Hepatocyte (in vitro differentiated cells): Measurements from ENCODE around the gene SRC. TPM values are rescaled to one million over a fixed set of nuclear protein-coding genes. Genes with fewer than 3 reads are reported as not detected.

ENCODE experiments used
- DNase-seq: peaks from one replicate; pipeline ENCODE4 v3.0.0-alpha.2; 2016; ENCODE audit warnings: low spot score
- H2AFZ ChIP-seq: fragments of 200-600 bp; sonication (generic); 2 replicates; pipeline ENCODE4 v1.6.0; 2016; ENCODE audit warnings: antibody characterized with exemption, mild to moderate bottlenecking
- H3K27ac ChIP-seq: fragments of 200-600 bp; sonication (generic); 2 replicates; pipeline ENCODE4 v1.5.1; 2016; ENCODE audit warnings: mild to moderate bottlenecking
- H3K27me3 ChIP-seq: fragments of 200-600 bp; sonication (generic); 2 replicates; pipeline ENCODE4 v1.6.1; 2016
- H3K36me3 ChIP-seq: fragments of 200-600 bp; sonication (generic); replicated peaks from 2 replicates; pipeline ENCODE4 v1.5.1; 2016; ENCODE audit warnings: low read depth; ENCODE audit not compliant: insufficient read depth
- H3K4me1 ChIP-seq: fragments of 200-600 bp; sonication (generic); 2 replicates; pipeline ENCODE4 v1.5.1; 2016; ENCODE audit warnings: mild to moderate bottlenecking, moderate library complexity; ENCODE audit not compliant: insufficient read depth
- H3K4me2 ChIP-seq: fragments of 200-600 bp; sonication (generic); 2 replicates; pipeline ENCODE4 v1.6.0; 2016
- H3K4me3 ChIP-seq: fragments of 200-600 bp; sonication (generic); 2 replicates; pipeline ENCODE4 v1.5.1; 2016; ENCODE audit warnings: mild to moderate bottlenecking
- H3K79me2 ChIP-seq: fragments of 200-600 bp; sonication (generic); 2 replicates; pipeline ENCODE4 v1.6.0; 2017; ENCODE audit warnings: mild to moderate bottlenecking
- H3K9me2 ChIP-seq: fragments of 200-600 bp; sonication (generic); replicated peaks from 2 replicates; pipeline ENCODE4 v1.6.0; 2017; ENCODE audit warnings: mild to moderate bottlenecking; ENCODE audit not compliant: insufficient read depth
- H3K9me3 ChIP-seq: fragments of 200-600 bp; sonication (generic); 2 replicates; pipeline ENCODE4 v1.5.1; 2016; ENCODE audit warnings: low read depth, mild to moderate bottlenecking
- H4K20me1 ChIP-seq: fragments of 200-600 bp; sonication (generic); 2 replicates; pipeline ENCODE4 v1.6.0; 2016; ENCODE audit warnings: mild to moderate bottlenecking; ENCODE audit not compliant: insufficient read depth, poor library complexity, severe bottlenecking
- CTCF ChIP-seq: fragments of 200-600 bp; sonication (generic); IDR thresholded peaks from 2 replicates; pipeline ENCODE4 v1.5.1; 2016; ENCODE audit warnings: antibody characterized with exemption, mild to moderate bottlenecking; ENCODE audit not compliant: poor library complexity
- EZH2 ChIP-seq: fragments of 200-600 bp; sonication (generic); IDR thresholded peaks from 2 replicates; pipeline ENCODE4 v1.6.1; 2016; ENCODE audit warnings: antibody characterized with exemption, mild to moderate bottlenecking, borderline replicate concordance
- EZH2phosphoT487 ChIP-seq: fragments of 200-600 bp; sonication (generic); IDR thresholded peaks from one replicate; pipeline ENCODE4 v1.6.1; 2018; ENCODE audit warnings: antibody characterized with exemption, mild to moderate bottlenecking, low read depth, moderate library complexity; ENCODE audit not compliant: unreplicated experiment, severe bottlenecking
- WGBS: methylation state at CpG from one replicate; pipeline ENCODE4 v1.1.6; 2016; ENCODE audit warnings: low lambda C conversion rate; ENCODE audit errors: missing lambda C conversion rate; 5-methylcytosine and 5-hydroxymethylcytosine counted together
- polyA plus RNA-seq: library from polyadenylated mRNA; unstranded; fragments of >200 nt; fragmentation: Nextera tagmentation; extraction: Ambion mirVana; gene quantifications from 2 replicates; pipeline ENCODE4 v1.2.1, GENCODE V29; 2016
- total RNA-seq: library from RNA; depleted of rRNA; stranded (reverse); fragments of >200 nt; gene quantifications from 2 replicates; pipeline ENCODE4 v1.2.3, GENCODE V29; 2014

SRC gene
- total and polyA plus RNA-seq, 2 experiments from 2014 or later = 55.1 to 69.8 TPM

- TF ChIP-seq CTCF = no peak
- TF ChIP-seq EZH2 = no peak
- no peak for TF ChIP-seq EZH2phosphoT487
- Histone ChIP-seq H3K9me3 (no peaks in the 10 kb centered on the region), H3K79me2 (no peaks in the 10 kb centered on the region), H2AFZ (no peak overlapping the region), H3K27ac (peak overlapping the region; percentile 79), H3K9me2 (no peaks in the 10 kb centered on the region), H3K36me3 (no peaks in the 10 kb centered on the region), H3K4me3 (no peak overlapping the region), H4K20me1 (no peaks in the 10 kb centered on the region), H3K4me1 (peaks cover 23% of the 10 kb centered on the region), H3K27me3 (no peaks in the 10 kb centered on the region), H3K4me2 (no peak overlapping the region)
- no peak for DNase-seq
- 67% methylated on average over 19 of the region's 19 CpGs for WGBS
Measured at GRCh38 chr20:37394543-37395409, 48.8 kb downstream of the SRC start.

- H4K20me1 ChIP-seq = no peaks in the 10 kb centered on the region
- H3K4me3 ChIP-seq = no peak overlapping the region
- no peaks in the 10 kb centered on the region for H3K79me2 ChIP-seq
- WGBS = 82% methylated on average over 9 of the region's 9 CpGs
- peaks cover 23% of the 10 kb centered on the region for H3K4me1 ChIP-seq
- TF ChIP-seq CTCF (no peak), EZH2phosphoT487 (no peak), EZH2 (no peak)
- no peak overlapping the region for H3K4me2 ChIP-seq
- H3K9me3 ChIP-seq = no peaks in the 10 kb centered on the region
- H2AFZ ChIP-seq = no peak overlapping the region
- H3K9me2 ChIP-seq = no peaks in the 10 kb centered on the region
- H3K36me3 ChIP-seq = no peaks in the 10 kb centered on the region
- no peak for DNase-seq
- H3K27ac ChIP-seq = peak overlapping the region; percentile 79
- no peaks in the 10 kb centered on the region for H3K27me3 ChIP-seq
Measured at GRCh38 chr20:37395410-37395797, 49.5 kb downstream of the SRC start.

DNA sequence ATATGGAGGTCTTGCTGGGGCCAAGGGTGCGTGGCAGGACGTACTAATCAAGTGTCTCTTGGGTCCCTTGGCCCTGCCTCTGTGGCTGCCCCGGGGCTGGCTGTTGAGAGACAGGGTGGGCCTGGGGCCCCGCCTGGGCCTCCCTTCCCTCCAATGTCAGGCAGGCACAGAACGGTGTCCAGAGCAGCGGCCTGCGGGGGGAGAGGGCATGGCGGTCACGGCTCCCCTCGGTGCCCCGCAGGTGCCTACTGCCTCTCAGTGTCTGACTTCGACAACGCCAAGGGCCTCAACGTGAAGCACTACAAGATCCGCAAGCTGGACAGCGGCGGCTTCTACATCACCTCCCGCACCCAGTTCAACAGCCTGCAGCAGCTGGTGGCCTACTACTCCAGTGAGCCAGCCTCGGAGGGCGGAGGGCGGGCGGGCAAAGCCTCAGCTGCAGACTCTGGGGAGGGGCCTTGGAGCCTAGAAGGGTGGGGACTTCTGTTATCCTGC lies 50.0 kb downstream of the SRC start:
- H3K27ac ChIP-seq = peak overlapping the region; percentile 79
- TF ChIP-seq CTCF (no peak), EZH2 (no peak), EZH2phosphoT487 (no peak)
- 62% methylated on average over 18 of the region's 22 CpGs for WGBS
- H3K4me3 ChIP-seq = no peak overlapping the region
- H4K20me1 ChIP-seq = no peaks in the 10 kb centered on the region
- DNase-seq = peak; percentile 64
- H2AFZ ChIP-seq = no peak overlapping the region
- no peaks in the 10 kb centered on the region for H3K36me3 ChIP-seq
- H3K4me1 ChIP-seq = peaks cover 23% of the 10 kb centered on the region
- no peaks in the 10 kb centered on the region for H3K27me3 ChIP-seq
- no peaks in the 10 kb centered on the region for H3K9me3 ChIP-seq
- no peaks in the 10 kb centered on the region for H3K9me2 ChIP-seq
- H3K79me2 ChIP-seq = no peaks in the 10 kb centered on the region
- H3K4me2 ChIP-seq = peak overlapping the region; percentile 42
